Type B pancreatic cell (in vitro differentiated cells): ENCODE results near the gene LIPH. TPM values are rescaled to one million over a fixed set of nuclear protein-coding genes. Genes with fewer than 3 reads are reported as not detected.

Source experiments
- DNase-seq: peaks from one replicate; pipeline ENCODE4 v3.0.0; 2021; ENCODE audit warnings: mixed read lengths; ENCODE audit not compliant: unreplicated experiment; ENCODE audit errors: extremely low spot score
- H3K27ac Mint-ChIP-seq: 2 replicates; pipeline ENCODE4 v1.8.0; 2021; ENCODE audit warnings: mild to moderate bottlenecking, mixed read lengths
- H3K27me3 Mint-ChIP-seq: 2 replicates; pipeline ENCODE4 v1.8.0; 2021; ENCODE audit warnings: mixed read lengths
- H3K36me3 Mint-ChIP-seq: 2 replicates; pipeline ENCODE4 v1.8.0; 2021; ENCODE audit warnings: mixed read lengths
- H3K4me1 Mint-ChIP-seq: one replicate; pipeline ENCODE4 v1.8.0; 2021; ENCODE audit warnings: mixed read lengths; ENCODE audit not compliant: unreplicated experiment
- H3K4me3 Mint-ChIP-seq: 2 replicates; pipeline ENCODE4 v1.8.0; 2021; ENCODE audit warnings: mild to moderate bottlenecking, mixed read lengths
- H3K9me3 Mint-ChIP-seq: 2 replicates; pipeline ENCODE4 v1.8.0; 2021; ENCODE audit warnings: mixed read lengths
- CTCF ChIP-seq: fragments of 200-600 bp; sonication (generic); conservative IDR thresholded peaks from 2 replicates; pipeline ENCODE4 v1.5.0; 2021; ENCODE audit warnings: antibody characterized with exemption, mild to moderate bottlenecking
- total RNA-seq: library from RNA; stranded (reverse); gene quantifications from 2 replicates; pipeline ENCODE4 v1.2.1, GENCODE V29; 2021; ENCODE audit warnings: low replicate concordance

LIPH gene
- total RNA-seq, 1 donor from 2014 or later, result 5.3 TPM

GRCh38 chr3:185549122-185549521 is 3.3 kb downstream of the LIPH start:
- TF ChIP-seq CTCF, result no peak
- Mint-ChIP-seq H3K36me3 (no peaks in the 10 kb centered on the region), H3K4me1 (peaks cover 11% of the 10 kb centered on the region), H3K9me3 (no peaks in the 10 kb centered on the region), H3K4me3 (peak overlapping the region; percentile 11), H3K27ac (peak overlapping the region; percentile 83), H3K27me3 (no peaks in the 10 kb centered on the region)
- DNase-seq, result no peak

- Mint-ChIP-seq H3K27ac (no peak overlapping the region), H3K4me1 (peaks cover 6% of the 10 kb centered on the region), H3K36me3 (no peaks in the 10 kb centered on the region), H3K9me3 (no peaks in the 10 kb centered on the region), H3K27me3 (no peaks in the 10 kb centered on the region), H3K4me3 (no peak overlapping the region)
- DNase-seq, result no peak
- TF ChIP-seq CTCF, result no peak
Observed at GRCh38 chr3:185540695-185541094, 11.7 kb downstream of the LIPH start.

- Mint-ChIP-seq H3K27ac (no peak overlapping the region), H3K4me1 (peaks cover 6% of the 10 kb centered on the region)
Observed at GRCh38 chr3:185539934-185540333, 12.5 kb downstream of the LIPH start.

GRCh38 chr3:185537369-185537970 is 14.9 kb downstream of the LIPH start:
- TF ChIP-seq CTCF, result no peak
- no peak for DNase-seq
- Mint-ChIP-seq H3K27me3 (no peaks in the 10 kb centered on the region), H3K36me3 (no peaks in the 10 kb centered on the region), H3K9me3 (no peaks in the 10 kb centered on the region), H3K4me1 (peaks cover 6% of the 10 kb centered on the region), H3K27ac (peak overlapping the region; percentile 87), H3K4me3 (peak overlapping the region; percentile 15)

More at GRCh38 chr3:185539934-185540333, 12.5 kb downstream of the LIPH start:
- no peak for TF ChIP-seq CTCF
- no peak for DNase-seq
- Mint-ChIP-seq H3K36me3 (no peaks in the 10 kb centered on the region), H3K4me3 (no peak overlapping the region), H3K27me3 (no peaks in the 10 kb centered on the region), H3K9me3 (no peaks in the 10 kb centered on the region)

- Mint-ChIP-seq H3K4me1 (peaks cover 6% of the 10 kb centered on the region), H3K27ac (peak overlapping the region; percentile 48), H3K4me3 (no peak overlapping the region), H3K9me3 (no peaks in the 10 kb centered on the region), H3K36me3 (no peaks in the 10 kb centered on the region), H3K27me3 (no peaks in the 10 kb centered on the region)
- no peak for DNase-seq
- no peak for TF ChIP-seq CTCF
Observed at GRCh38 chr3:185534511-185534910, 17.9 kb downstream of the LIPH start.
